Measurements from ENCODE around the gene KNSTRN.

DNA sequence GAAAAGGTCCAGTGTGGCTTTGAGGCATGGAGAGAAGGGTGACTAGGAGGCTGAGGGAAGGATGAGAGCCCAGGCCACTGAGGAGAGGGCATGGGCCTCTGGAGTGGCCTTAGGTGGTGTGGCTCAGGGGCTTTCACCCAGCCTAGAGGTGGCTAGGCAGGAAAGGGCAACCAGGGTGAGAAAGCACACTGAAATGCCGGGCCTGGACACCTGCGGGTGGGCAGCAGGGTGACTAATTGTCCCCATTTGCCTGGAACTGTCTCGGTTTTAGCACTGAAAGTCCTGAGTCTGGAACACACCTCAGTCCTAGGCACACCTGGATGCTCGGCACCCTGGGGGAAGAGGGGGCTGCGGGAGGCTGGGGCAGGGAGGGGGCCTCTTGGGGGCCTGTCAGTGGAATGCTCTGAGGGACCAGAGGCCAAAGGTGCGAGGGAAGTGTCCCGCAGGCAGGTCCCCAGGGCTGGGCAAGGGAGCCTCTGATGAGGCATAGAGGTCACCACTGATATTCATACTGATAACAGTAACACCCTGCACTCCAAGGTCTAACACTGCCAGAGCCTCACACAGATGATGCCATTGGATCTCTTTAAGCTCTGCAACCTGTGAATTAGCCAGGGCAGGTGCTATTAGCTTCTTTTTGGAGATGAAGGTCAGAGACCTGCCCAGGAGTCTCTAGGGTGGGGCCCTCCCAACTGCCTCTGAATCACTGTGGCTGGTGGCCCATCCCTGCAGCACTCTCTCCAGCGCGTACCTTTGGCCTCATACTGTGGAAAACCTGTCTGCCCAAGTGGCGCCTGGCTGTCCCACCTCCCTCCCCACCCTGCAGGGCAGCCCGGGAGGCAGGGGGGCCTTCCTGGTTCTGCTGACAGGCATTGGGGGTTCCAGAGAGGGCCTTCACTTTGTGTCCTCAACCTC lies 34.7 kb upstream of the KNSTRN start:
- TF ChIP-seq, protein P1, sequence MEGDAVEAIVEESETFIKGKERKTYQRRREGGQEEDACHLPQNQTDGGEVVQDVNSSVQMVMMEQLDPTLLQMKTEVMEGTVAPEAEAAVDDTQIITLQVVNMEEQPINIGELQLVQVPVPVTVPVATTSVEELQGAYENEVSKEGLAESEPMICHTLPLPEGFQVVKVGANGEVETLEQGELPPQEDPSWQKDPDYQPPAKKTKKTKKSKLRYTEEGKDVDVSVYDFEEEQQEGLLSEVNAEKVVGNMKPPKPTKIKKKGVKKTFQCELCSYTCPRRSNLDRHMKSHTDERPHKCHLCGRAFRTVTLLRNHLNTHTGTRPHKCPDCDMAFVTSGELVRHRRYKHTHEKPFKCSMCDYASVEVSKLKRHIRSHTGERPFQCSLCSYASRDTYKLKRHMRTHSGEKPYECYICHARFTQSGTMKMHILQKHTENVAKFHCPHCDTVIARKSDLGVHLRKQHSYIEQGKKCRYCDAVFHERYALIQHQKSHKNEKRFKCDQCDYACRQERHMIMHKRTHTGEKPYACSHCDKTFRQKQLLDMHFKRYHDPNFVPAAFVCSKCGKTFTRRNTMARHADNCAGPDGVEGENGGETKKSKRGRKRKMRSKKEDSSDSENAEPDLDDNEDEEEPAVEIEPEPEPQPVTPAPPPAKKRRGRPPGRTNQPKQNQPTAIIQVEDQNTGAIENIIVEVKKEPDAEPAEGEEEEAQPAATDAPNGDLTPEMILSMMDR (IDR thresholded peaks at IDR 0.05), result no peak
- no peak for TF ChIP-seq POLR2A (IDR thresholded peaks at IDR 0.05)

Data from ovary (tissue), 3 donors.